RKO (cell line): Measurements from ENCODE around the gene CAPN11.
A peak's percentile ranks its signal among the peaks of the same experiment; 100 is the strongest.
"Not testable (repeated sequence)": the region's sequence is repeated elsewhere in the genome, so short reads cannot be mapped to it uniquely, and the experiment has no call there.

ENCODE experiments used
- DNase-seq: peaks from one replicate; pipeline ENCODE4 v3.0.0-alpha.2; 2016; ENCODE audit warnings: low spot score

The CAPN11 gene

GRCh38 chr6:44131892-44132291, 26.7 kb upstream of the CAPN11 start:
- DNase-seq = no peak

- no peak for DNase-seq
Observed at GRCh38 chr6:44132476-44132875, 26.1 kb upstream of the CAPN11 start.

DNA sequence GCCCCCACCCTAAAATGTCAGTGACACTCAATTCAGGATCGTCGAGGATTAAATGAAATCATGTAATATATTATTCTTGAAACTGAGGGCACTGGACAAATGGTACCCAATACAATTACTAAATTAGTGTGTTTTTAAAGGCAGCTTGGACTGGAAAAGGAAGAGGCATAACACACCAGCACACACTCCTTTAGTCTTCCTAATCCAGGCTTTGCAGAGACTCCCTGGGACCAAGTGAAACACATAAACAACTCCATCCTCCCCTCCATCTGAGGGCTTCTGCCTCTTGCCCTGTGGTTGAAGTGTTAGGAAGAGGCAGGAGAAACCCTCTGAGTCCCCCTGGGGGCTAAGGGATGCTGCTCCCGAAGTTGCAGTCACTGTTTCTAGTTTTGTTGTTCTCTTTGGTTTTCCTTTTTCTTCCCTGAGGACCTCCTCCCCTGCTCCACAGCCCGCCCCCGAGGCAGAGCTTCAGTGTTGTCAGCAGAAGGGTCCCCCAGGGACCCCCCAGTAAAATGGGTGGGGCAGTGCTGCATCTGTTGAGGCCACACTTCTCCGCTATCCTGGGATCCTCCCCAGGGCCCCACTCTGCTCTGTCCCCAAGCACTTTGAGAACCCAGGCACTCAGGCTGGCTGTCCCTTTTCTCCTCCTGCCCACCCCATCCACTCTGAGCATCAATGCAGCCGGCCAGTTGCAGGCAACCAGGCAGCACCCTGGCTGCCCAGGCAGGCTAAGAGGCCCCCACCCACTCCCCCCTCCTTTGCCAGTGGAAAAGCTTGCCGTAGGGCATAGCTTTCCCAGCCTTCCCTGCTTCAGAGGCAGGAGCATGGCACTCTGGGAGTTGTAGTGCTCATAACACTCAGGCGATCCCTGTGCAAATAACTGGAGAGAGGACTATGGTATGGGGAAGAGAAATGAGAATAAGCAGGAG, 25.4 kb upstream of the CAPN11 start:
- peak; percentile 30 for DNase-seq

GRCh38 chr6:44133981-44134711, 24.5 kb upstream of the CAPN11 start:
- no peak for DNase-seq

GRCh38 chr6:44135173-44135758, 23.4 kb upstream of the CAPN11 start:
- no peak for DNase-seq

- no peak for DNase-seq
Observed at GRCh38 chr6:44135875-44136274, 22.7 kb upstream of the CAPN11 start.

DNA sequence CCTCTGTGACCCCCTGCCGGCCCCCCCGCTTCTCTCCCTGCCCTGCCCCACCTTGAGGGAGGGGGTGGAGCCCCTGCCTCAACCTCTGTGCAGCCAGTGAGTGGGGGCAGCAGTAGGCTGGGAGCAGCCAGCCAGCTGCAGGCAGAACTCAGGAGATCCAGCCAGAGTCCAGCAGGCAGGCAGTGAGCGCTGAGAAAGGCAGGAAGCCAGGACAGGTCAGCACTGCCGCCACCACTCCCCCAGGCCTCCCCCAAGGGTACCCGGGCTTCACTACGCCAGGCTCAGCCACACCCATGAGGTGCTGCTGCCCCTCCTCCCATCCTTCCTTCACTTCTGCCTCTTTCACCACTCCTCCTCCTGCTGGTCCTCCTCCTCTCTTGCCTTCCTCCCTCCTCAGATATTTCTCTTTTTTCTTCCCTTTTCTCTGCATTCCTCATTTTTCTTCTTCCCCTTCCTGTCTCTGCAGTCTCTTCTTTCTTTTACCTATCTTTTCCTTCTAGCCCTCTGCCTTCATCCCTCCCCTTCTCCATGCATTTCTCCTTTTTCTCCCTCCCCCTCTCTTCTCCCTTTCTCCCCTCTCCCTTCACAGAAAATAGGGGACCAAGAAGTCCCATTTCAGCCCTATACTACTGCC, 19.8 kb upstream of the CAPN11 start:
- DNase-seq = no peak

DNA sequence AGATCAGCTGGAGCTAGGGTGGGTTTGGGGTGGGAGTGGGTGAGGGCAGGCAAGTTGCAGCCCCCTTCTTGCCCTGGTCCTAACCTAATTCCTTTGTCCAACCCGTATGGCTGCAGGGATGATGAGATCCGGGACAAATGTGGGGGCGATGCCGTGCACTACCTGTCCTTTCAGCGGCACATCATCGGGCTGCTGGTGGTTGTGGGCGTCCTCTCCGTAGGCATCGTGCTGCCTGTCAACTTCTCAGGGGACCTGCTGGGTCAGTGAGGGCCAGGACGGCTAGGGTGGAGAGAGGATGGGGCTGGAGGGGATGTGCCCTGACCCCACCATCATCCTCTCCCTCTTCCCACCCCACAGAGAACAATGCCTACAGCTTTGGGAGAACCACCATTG, 19.3 kb upstream of the CAPN11 start:
- no peak for DNase-seq

DNA sequence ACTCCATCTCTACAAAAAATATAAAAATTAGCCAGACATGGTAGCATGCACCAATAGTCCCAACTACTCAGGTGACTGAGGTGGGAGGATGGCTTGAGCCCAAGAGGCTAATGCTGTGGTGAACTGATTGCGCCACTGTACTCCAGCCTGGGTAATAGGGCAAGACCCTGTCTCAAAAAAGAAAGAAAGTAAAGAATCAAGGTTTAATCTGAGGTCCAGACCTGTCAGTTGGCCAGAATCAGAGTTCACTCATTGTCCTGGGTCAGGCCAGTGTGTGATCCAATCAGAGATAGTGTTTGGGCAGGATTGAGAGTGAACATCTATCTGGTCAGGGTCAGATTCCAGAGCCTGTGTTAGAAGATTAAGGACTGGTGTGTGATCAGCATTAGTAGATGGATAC, 15.8 kb upstream of the CAPN11 start:
- no peak for DNase-seq

- no peak for DNase-seq
Observed at GRCh38 chr6:44143731-44144130, 14.9 kb upstream of the CAPN11 start.

DNA sequence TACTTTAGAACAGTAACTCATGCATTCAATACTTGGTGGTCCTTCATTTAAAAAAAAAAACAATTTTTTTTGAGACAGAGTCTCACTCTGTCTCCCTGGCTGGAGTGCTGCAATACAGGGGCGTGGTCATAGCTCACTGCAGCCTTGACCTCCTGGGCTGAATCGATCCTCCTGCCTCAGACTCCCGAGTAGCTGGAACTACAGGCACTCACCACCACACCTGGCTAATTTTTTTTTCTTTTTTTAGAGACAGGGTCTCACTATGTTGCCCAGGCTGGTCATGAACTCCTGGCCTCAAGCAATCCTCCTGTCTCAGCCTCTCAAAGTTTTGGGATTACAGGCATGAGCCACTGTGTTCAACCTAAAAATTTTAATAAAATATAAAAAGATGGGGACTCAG, 14.1 kb upstream of the CAPN11 start:
- not testable (repeated sequence) for DNase-seq

DNA sequence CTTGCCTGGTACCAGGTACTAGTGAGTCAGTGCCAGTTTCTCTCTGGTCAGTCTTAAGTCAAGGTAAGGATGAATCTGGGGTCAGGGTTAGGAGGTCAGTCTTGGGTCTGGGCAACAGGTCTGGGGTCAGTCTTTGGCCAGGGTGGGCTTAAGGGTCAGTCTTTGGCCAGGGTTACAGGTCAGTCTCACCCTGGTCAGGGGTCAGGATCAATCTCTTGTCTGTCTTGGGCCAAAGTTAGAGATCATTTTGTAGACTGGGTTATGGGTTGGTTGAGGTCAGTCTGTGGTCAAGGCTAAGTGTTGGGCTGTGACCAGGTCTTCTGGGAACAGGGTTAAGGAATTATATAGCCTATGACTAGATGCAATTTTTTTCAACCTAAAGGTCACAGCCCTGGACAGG, 12.8 kb upstream of the CAPN11 start:
- no peak for DNase-seq

GRCh38 chr6:44146685-44147084, 11.9 kb upstream of the CAPN11 start:
- DNase-seq = no peak

DNA sequence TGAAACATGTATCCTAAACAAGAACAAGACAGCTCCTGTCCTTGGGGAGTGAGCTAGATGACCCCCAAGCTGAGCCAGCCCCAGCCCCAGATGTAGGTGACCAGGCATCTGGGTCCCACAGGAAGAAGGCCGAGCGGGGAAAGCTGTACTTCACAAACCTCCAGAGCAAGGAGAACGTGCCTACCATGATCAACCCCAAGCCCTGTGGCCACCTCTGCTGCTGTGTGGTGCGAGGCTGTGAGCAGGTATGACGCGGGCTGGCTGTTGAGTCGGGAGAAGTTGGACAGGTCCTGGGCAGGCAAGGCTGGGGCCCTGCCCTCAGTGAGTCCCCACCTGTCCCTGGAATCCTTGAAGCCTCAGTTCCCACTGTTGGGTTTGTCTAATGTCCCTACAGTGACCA, 11.4 kb upstream of the CAPN11 start:
- DNase-seq = no peak

- DNase-seq = no peak
Observed at GRCh38 chr6:44148306-44148705, 10.3 kb upstream of the CAPN11 start.

DNA sequence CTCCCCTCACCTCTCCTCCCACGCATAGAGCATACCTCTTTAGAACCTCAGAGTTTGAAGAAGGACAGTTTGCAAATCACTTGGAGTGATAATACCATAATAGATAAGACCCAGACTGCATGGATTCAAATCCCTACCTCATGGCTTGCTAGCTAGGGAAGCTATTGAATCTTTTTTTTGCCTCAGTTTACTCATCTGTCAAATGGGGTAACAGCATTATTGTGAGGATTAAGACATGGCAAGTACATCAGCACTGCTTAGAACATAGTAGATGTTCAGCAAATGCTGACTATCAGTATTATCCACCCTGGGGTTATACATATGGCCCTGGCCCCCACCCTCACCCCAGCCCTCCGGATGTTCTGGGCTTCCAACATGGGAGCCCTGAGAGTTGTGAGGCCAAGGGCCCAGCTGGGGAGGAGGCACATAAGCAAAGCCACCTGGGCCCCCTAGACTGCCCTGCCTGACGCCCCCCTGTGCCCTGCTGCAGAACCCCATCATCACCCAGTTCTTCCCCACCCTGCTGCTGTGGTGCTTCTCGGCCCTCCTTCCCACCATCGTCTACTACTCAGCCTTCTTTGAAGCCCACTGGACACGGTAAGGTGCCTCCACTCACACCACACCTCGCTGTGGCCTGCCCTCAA, 9.1 kb upstream of the CAPN11 start:
- no peak for DNase-seq

DNA sequence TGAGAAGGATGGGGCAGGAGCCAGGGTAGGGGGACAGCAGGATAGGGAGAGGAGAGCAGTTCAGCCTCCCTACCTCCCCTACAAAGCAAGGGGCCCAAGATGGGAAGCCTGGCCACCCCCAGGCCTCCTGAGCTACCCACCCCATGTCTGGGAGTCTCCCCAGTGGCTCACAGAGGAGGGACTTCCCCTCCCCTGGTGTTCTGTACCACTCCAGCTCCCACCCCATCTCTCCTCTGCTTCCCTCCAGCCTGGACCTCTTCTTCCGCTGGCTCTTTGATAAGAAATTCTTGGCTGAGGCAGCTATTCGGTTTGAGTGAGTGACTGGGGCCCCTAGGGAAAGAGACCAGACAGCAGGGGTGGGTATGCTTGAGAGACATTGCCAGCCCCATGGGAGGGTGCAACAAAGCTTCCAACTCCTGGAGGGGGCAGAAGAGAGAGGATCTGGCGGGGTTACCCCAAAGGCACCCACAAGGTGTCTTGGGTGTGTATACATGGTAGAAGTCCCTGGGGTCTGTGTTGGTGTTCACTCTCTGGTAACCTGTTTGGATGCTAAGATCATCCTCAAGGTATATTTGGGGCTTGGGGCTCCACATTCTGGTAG, 8.2 kb upstream of the CAPN11 start:
- no peak for DNase-seq

GRCh38 chr6:44151348-44152108, 7.1 kb upstream of the CAPN11 start:
- DNase-seq = no peak

- DNase-seq = no peak
Observed at GRCh38 chr6:44152109-44152461, 6.5 kb upstream of the CAPN11 start.

- DNase-seq = no peak
Observed at GRCh38 chr6:44152533-44152932, 6.1 kb upstream of the CAPN11 start.

DNA sequence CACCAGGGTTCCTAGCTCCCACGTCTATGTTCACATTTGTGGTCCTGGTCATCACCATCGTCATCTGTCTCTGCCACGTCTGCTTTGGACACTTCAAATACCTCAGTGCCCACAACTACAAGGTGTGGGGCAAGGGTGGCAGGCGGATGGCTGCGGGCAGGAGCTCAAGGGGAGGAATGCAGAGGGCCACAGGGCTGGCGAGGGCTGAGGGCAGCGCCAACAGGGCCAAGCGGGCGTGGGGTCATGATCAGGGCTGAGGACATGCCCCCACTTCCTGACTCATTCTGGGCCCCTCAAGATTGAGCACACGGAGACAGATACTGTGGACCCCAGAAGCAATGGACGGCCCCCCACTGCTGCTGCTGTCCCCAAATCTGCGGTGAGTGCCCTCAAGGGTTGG, 4.6 kb upstream of the CAPN11 start:
- no peak for DNase-seq
